AG04449 (cell line): ENCODE results near the gene CALML6.

ENCODE experiments used
- CTCF ChIA-PET: fragments of 350-600 bp; formaldehyde crosslinking; extraction: SDS; loops from one replicate; lab custom pipeline; 2021; ENCODE audit warnings: antibody characterized with exemption; lab: Yijun Ruan, JAX
- POLR2A ChIA-PET: fragments of 400-600, 350-600 bp; formaldehyde crosslinking; extraction: SDS; loops from one replicate; lab custom pipeline; 2020; ENCODE audit warnings: antibody characterized with exemption, inconsistent platforms; lab: Yijun Ruan, JAX
- DNase-seq: peaks from one replicate; pipeline ENCODE4 v3.0.0-alpha.2; 2010; ENCODE audit warnings: low read depth, low spot score
- H3K4me3 ChIP-seq: 2 replicates; pipeline ENCODE4 v1.5.1; 2011; ENCODE audit warnings: low read depth, mild to moderate bottlenecking, control low read depth, low read length
- TF ChIP-seq, protein P1 (sequence below): IDR thresholded peaks from one replicate; pipeline ENCODE4 v1.5.1; 2011; ENCODE audit warnings: mild to moderate bottlenecking, moderate library complexity, low read length, control low read depth, inconsistent platforms; ENCODE audit not compliant: insufficient read depth; ENCODE audit errors: missing control alignments

The CALML6 gene

GRCh38 chr1:1956586-1957532 is 41.8 kb downstream of the CALML6 start:
- DNase-seq, result no peak
- ChIA-PET CTCF (interaction anchor here (1.0 to 1.3 kb wide), 2 partner anchors 88 to 90 kb away, joined by 3 read pairs; no protein-coding TSS in a partner anchor), POLR2A (no interaction called here)
- TF ChIP-seq, protein P1, sequence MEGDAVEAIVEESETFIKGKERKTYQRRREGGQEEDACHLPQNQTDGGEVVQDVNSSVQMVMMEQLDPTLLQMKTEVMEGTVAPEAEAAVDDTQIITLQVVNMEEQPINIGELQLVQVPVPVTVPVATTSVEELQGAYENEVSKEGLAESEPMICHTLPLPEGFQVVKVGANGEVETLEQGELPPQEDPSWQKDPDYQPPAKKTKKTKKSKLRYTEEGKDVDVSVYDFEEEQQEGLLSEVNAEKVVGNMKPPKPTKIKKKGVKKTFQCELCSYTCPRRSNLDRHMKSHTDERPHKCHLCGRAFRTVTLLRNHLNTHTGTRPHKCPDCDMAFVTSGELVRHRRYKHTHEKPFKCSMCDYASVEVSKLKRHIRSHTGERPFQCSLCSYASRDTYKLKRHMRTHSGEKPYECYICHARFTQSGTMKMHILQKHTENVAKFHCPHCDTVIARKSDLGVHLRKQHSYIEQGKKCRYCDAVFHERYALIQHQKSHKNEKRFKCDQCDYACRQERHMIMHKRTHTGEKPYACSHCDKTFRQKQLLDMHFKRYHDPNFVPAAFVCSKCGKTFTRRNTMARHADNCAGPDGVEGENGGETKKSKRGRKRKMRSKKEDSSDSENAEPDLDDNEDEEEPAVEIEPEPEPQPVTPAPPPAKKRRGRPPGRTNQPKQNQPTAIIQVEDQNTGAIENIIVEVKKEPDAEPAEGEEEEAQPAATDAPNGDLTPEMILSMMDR, result no peak
- no peak overlapping the region for H3K4me3 ChIP-seq

GRCh38 chr1:1957533-1957961 is 42.5 kb downstream of the CALML6 start:
- no peak for DNase-seq
- TF ChIP-seq, protein P1, result no peak
- ChIA-PET CTCF (interaction anchor here (1.3 to 1.7 kb wide), 2 partner anchors 8 to 87 kb away, joined by 3 to 5 read pairs; no protein-coding TSS in a partner anchor), POLR2A (no interaction called here)
- no peak overlapping the region for H3K4me3 ChIP-seq

GRCh38 chr1:1958071-1958541 is 43.0 kb downstream of the CALML6 start:
- no peak for DNase-seq
- H3K4me3 ChIP-seq, result no peak overlapping the region
- CTCF ChIA-PET, result interaction anchor here (1.1 to 3.3 kb wide), 3 partner anchors 9 to 86 kb away, joined by 3 to 32 read pairs (median 5); no protein-coding TSS in a partner anchor
- TF ChIP-seq, protein P1, result no peak
- POLR2A ChIA-PET, result no interaction called here

GRCh38 chr1:1959459-1959839 is 44.4 kb downstream of the CALML6 start:
- TF ChIP-seq, protein P1, result no peak
- DNase-seq, result no peak
- CTCF ChIA-PET, result interaction anchor here (0.6 to 3.6 kb wide), 6 partner anchors 10 to 223 kb away, joined by 3 to 32 read pairs (median 4); no protein-coding TSS in a partner anchor
- POLR2A ChIA-PET, result no interaction called here
- H3K4me3 ChIP-seq, result no peak overlapping the region

DNA sequence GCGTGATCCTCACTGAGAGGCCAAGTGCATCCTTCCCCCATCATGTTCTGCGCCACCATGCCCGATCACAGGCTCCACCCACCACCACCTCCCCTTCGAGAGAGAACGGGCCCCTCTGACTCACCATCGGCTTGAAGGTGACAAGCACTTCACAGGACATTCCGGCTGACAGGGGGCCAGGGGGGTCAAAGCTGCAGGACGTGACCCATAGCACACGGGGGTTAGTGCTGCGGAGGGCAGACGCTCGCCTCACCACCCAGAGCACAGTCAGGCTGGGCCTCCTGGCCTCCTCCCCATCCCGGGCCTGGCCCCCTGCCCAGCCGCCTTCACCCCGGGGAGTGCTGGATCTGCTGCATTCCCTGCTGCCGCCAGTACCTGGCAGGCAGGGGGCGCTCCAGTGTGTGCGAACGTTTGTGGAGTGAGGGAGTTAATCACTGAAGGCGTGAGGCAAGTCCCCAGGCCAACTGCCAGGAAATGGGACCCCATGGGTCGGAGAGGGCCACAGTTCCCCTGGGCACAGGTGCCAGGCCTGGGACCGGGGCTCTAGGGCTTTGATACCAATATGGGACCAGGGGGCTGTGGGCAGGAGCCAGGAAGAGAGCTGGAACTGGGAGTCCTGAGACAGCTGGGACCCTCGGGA is 44.9 kb downstream of the CALML6 start:
- ChIA-PET POLR2A (no interaction called here), CTCF (interaction anchor here (0.6 to 3.6 kb wide), 18 partner anchors 10 to 223 kb away, joined by 3 to 32 read pairs (median 5); partner anchors contain the start of gene GABRD)
- TF ChIP-seq, protein P1, result peak; percentile 84
- no peak for DNase-seq
- no peak overlapping the region for H3K4me3 ChIP-seq
